Cerebellar cortex (tissue), 1 donor: ENCODE results near the gene ZNF77.
A peak's percentile ranks its signal among the peaks of the same experiment; 100 is the strongest.
"Not testable (repeated sequence)": the region's sequence is repeated elsewhere in the genome, so short reads cannot be mapped to it uniquely, and the experiment has no call there.

Experiments used
- DNase-seq: peaks from one replicate; pipeline ENCODE4 v3.0.0-alpha.2; 2015; ENCODE audit warnings: low spot score

The ZNF77 gene

GRCh38 chr19:2917275-2918184, 27.2 kb downstream of the ZNF77 start:
- no peak for DNase-seq

GRCh38 chr19:2912306-2912705, 32.5 kb downstream of the ZNF77 start:
- DNase-seq = no peak

- DNase-seq = no peak
Observed at GRCh38 chr19:2906631-2907195, 38.1 kb downstream of the ZNF77 start.

- DNase-seq = no peak
Observed at GRCh38 chr19:2905918-2906519, 38.8 kb downstream of the ZNF77 start.

- DNase-seq = not testable (repeated sequence)
Observed at GRCh38 chr19:2903326-2903725, 41.4 kb downstream of the ZNF77 start.

- no peak for DNase-seq
Observed at GRCh38 chr19:2902590-2903218, 42.1 kb downstream of the ZNF77 start.

- peak; percentile 100 for DNase-seq
Observed at GRCh38 chr19:2900296-2901252, 44.2 kb downstream of the ZNF77 start, which contains the start of gene ZNF57. ZNF57 (plus strand) TSS chr19:2900928; CDS start chr19:2901046, 118 bp downstream.

GRCh38 chr19:2896694-2897093, 48.1 kb downstream of the ZNF77 start:
- no peak for DNase-seq

- peak; percentile 69 for DNase-seq
Observed at GRCh38 chr19:2890531-2890930, 54.2 kb downstream of the ZNF77 start.

- no peak for DNase-seq
Observed at GRCh38 chr19:2888731-2889224, 56.0 kb downstream of the ZNF77 start.

- DNase-seq = peak; percentile 93
Observed at GRCh38 chr19:2887391-2887914, 57.3 kb downstream of the ZNF77 start.

- DNase-seq = no peak
Observed at GRCh38 chr19:2885736-2886135, 59.0 kb downstream of the ZNF77 start.

- no peak for DNase-seq
Observed at GRCh38 chr19:2883686-2884439, 60.9 kb downstream of the ZNF77 start.
